ENCODE measurements around the gene WSCD2.

The WSCD2 gene

DNA sequence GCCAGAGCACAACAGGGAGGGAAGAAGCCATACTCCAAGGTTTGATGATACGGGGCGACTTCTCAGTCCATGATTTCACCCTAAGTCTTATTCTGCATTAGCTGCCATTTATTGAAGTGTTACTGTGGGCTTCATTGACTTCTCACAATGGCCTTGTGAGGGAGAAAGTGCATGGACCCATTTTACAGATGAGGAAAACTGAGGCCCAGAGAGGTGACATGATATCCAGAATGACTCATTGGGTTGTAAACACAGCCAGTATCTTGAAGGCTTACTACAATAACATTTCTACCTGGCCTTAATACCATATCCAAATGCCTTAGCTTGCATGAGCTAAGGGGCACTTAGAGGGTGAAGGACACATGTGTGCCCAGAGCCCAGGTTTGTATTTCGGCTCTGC lies 109.4 kb downstream of the WSCD2 start:
- no peak for DNase-seq

- DNase-seq = no peak
Measured at GRCh38 chr12:108239378-108239777, 110.3 kb downstream of the WSCD2 start.

DNA sequence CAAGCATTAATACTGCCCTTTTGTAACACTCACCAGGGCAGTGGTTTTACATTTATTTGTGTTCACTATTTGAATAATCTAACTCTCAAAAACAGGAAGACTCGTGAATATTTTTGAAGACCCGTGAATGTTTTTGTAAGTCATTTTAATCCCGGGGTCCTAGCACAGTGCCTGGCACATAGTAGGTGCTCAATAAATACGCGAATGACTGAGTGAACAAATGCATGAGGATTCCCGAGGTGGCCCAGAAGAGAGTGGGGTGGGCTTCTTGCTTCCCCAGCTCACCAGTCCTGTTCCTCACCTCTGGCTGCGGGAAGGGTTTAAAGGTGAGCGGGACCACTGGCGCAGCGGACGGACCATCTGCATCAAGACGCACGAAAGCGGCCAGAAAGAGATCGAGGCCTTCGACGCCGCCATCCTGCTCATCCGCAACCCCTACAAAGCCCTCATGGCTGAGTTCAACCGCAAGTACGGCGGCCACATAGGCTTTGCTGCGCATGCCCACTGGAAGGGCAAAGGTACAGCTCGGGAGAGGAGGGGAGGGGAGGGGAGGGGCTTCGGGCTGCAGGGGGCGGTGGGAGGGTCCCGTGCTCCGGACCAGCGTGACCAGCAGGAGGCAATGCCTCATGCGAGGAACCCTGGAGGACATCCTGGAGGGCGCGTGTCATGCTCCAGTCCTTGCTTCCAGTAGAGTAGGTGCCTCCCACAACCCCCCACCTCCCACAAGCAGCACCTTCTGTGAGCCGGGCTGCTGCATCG lies 111.1 kb downstream of the WSCD2 start:
- no peak for DNase-seq

GRCh38 chr12:108240928-108241327 lies 111.8 kb downstream of the WSCD2 start:
- no peak for DNase-seq

GRCh38 chr12:108241986-108242703 lies 113.1 kb downstream of the WSCD2 start:
- DNase-seq = no peak

- DNase-seq = no peak
Measured at GRCh38 chr12:108247130-108247529, 118.0 kb downstream of the WSCD2 start.

GRCh38 chr12:108248011-108248410 lies 118.9 kb downstream of the WSCD2 start:
- DNase-seq = no peak

DNA sequence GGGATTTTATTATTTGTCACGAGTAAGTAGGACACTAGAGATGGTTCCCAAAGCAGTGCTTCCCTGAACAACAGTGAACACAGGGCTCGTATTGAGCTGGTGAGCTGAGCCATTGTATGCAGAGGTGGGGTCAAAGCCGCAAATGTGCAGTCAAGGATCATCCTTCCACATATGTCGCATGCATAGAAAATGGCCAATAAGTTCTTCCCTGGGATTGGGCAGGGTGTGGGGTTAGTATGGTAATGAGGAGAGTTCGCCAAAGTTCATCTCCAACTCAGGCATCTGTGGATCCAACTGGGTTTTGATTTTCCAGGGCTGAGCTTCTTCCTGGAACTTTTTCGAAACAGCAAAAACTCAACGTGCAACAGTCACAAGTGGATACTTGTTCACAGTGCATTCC lies 123.4 kb downstream of the WSCD2 start:
- DNase-seq = no peak

DNA sequence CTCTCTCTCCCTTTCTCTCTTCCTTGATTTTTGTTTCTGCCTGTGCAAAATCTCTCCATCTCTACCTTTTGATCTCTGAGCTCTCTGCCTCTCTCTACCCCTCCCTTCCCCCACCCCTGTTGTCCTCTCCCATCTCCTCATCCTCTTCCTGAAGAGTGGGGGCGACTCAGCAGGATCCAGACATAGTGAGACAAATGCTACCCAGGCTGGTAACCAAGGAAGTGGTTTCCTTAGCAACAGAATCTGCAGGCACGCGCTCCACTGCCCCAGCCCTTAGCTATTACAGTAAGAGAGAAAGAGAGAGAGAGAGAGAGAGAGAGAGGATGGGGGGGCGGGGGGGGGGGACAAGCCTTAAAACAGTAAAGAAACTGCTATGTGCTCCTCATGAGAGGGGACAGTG lies 124.5 kb downstream of the WSCD2 start:
- peak; percentile 17 for DNase-seq

- no peak for DNase-seq
Measured at GRCh38 chr12:108254030-108254429, 124.9 kb downstream of the WSCD2 start.

DNA sequence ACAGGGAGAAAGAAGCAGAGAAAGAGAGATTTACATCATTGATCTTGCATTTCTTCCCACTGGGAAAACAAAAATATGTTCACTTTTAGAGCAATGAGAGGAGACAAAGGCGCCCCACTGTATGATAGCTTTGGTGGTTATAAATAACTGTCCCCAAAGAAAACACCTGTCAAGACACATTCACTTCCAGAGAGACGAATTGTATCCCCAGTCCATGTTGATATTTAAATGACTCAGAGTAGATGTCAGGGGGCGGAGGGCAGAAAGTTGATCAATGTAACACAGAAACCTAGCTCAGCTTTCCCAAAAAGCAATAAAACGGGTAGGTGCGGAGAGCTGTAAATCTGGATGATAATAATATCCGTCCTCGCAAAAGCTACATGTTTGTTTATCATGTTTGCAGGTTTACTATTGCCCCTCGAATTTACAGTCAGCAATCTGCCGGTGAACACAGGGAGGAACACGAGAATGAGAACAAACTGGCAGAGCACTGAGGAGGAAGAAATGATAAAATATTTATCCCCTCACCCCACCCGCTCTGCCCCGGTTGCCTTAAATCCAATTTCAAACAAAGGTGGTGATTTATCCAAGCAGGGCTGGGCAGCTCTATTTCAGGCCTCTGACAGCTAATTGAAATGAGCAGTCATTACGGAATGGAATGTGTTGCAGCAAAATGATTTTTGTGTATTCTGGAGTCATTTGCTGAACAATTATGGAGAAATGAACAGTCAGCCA lies 125.6 kb downstream of the WSCD2 start:
- DNase-seq = no peak

- DNase-seq = no peak
Measured at GRCh38 chr12:108255252-108255602, 126.1 kb downstream of the WSCD2 start.

DNA sequence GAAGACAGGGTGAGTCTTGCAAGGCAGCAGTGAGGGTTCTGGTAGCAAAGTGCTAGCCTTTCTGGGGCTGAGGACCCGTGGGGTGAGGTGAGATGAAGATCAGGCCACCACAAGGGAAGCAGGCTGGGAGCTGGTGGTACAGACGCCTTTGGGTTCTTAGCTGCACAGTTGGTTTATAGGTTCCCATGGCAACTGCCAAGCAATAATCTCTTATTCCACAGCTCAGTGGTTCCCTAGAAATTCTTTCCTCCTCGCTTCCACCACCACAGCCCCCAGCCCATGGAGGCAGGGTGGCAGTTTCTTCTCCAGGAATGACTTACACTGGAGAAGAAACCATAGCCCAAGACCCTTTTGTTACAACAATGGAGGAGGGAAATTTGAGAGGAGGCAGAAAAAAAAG lies 127.9 kb downstream of the WSCD2 start:
- DNase-seq = no peak

GRCh38 chr12:108257610-108258106 lies 128.6 kb downstream of the WSCD2 start:
- no peak for DNase-seq

DNA sequence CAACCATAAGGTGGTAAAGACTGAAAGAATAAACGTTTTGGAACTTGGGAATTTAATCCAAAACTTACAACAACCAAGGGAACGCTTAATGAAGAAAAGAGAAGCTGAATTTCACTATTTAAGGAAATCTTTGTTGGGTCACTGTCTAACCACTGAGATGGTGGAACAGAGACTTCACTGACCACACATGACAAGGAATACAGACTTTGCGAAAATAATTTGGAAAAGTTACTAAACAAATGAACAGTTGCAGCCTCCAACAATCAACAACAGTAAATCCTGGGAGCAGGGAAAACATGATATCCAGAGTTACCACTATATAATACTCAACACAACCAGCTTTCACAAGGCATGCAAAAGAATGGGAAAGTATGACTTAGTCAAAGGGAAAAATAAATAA lies 131.0 kb downstream of the WSCD2 start:
- no peak for DNase-seq

GRCh38 chr12:108260969-108261368 lies 131.9 kb downstream of the WSCD2 start:
- DNase-seq = no peak

- no peak for DNase-seq
Measured at GRCh38 chr12:108265505-108265904, 136.4 kb downstream of the WSCD2 start.

DNA sequence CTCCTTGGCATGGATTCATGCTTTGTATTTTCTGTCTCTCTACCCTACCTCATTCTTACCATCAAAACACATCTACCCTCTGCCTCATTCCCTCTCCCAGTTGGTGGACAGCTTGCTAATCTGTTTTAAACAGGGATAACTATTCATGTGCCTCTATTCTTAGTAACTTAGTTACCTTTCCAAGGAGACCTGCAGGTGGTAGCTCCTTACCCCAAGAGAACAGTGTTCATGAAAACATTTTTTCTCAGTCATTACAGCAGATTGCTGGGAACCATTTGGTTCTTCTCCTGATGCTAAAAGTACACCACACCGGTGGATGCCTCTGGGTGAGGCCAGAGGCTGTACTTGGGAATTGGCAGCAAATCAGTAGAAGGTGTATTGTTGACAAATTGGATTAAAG lies 137.0 kb downstream of the WSCD2 start:
- DNase-seq = no peak

DNA sequence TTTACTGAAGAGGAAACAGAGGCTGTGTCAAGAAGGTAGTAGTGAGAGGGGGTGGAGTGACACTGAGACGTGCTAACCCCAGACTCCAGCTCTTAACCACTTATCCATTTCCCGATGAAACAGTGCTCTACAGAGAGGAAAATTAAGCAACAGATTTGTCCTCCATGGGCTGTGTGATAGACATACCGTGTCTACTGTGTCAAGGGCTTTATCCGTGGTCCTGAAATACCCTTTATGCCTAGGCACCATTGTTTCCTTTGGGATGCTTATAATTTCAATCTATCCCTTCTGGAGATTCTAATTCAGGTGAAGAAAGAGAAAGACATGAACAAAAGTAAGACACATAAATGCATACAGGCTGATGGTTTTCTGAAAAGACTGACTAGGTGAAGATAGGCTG lies 138.4 kb downstream of the WSCD2 start:
- DNase-seq = no peak

DNA sequence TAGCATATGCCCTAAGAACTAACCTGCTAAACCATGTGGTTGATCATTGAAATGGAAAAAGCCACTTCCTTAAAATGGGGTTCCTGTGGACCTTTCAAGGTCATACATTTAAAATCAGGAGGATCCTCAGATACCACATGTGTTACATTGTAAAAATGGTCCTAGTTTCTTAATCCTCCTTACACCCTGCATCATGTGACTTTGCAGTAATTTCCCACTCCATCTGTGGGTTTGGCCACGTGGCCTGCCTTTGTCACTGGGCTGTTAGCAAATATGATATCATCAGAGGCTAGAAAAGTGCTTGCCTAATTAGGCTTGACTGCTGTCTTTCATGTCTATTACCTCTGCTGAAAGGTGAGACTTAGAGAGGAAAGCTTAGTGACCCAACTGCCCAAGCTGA lies 139.3 kb downstream of the WSCD2 start:
- DNase-seq = no peak

DNA sequence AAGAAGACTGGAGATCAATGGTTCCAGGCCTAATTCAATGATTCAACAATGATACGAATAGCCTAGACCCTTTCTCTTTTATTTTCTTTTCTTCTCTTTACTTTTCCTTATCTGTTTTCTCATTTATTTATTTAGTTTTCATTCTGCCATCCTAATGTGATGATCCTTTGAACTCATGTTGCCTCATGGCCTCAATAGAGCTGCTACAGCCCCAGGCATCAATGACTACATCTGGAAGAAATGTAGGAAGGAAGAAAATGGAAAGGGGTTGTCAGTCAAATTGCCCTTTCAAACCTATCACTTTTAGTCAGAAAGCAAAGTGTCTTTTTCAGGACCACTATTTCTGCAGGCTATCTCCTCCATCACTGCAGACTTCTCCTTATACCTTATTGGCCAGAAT lies 140.1 kb downstream of the WSCD2 start:
- DNase-seq = no peak

DNA sequence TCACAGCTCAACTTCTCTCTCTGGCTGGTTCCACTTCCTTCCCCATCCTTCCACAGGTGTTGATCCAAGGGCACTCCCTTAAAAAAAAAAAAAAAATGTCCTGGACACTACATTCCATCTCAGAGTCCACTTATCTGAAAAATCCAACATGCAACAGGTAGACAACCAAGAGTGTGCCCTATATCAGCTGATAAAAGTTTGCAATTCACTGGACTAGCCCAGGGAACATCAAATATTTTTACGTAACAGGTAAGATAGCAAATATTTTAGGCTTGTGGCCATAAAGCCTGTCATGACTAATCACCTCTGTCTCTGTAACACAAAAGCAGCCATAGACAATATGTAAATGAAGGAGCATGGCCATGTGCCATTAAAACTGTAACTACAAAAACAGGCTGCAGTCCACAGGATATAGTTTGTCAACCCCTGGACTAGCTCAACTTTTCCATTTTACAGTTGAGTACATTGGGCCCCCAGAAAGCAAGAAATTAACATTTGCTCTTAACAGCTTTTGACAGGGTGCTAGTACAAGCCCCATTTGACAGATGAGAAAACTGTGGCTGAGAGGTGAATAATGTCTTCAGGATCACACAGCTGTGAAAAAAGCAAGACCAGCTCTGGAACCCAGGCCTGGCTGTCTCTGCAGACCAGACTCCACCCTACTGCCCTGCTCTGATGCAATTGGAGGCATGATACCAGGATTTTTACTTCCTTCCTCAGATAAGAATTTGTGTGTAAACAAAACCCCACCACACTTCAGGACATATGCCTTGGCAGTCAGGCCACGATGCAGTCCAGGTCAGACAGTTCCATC lies 141.2 kb downstream of the WSCD2 start:
- no peak for DNase-seq

GRCh38 chr12:108270849-108271143 lies 141.7 kb downstream of the WSCD2 start:
- DNase-seq = no peak
